NCI-H1105 treated with DMSO at 0.1 percent for 48 hours (cell line): Measurements from ENCODE around the gene PROC.

ENCODE experiments used
- DNase-seq: peaks from one replicate; lab custom pipeline; 2025; lab: John Stamatoyannopoulos, UW

Gene PROC

GRCh38 chr2:127456960-127457359 is 38.7 kb downstream of the PROC start:
- no peak for DNase-seq

- DNase-seq, result no peak
These were observed 44.2 kb downstream of the PROC start for GRCh38 chr2:127462461-127462860.

GRCh38 chr2:127463155-127463991 is 45.1 kb downstream of the PROC start:
- no peak for DNase-seq

DNA sequence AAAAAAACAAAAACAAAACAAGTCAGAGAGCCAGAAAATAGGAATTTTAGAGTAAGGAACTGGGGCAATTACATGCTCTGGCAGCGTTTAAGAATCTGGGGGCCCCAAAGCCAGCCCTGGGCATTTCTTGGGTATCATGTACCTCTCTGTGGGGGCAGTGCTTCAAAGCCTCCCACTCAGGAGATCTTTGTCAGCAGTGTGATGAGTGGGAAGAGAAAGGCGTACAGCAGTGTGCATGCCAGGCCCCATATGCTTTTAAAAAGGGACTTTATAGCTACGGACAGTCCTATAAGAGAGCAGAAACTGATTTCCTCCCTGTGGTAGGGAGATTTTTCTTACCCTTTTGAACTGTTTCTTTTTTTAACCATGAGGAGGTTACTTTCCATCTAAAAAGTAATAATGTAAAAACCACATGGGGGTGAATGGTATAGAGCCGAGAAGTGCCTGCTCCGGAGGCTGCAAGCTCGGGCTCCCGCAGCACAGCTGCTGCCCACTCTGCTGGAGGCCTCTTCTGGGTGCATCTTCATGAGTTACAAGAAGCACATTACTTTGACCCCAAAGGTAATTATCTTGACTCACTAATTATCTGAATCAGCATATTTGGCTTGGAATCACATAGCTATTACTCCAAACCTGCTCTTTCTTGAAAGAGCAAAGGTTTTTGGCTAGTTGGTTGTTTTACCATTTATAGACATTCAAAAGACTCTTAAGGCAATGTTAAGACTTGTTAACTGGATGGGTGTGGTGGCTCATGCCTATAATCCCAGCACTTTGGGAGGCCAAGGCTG is 46.4 kb downstream of the PROC start:
- DNase-seq, result no peak

DNA sequence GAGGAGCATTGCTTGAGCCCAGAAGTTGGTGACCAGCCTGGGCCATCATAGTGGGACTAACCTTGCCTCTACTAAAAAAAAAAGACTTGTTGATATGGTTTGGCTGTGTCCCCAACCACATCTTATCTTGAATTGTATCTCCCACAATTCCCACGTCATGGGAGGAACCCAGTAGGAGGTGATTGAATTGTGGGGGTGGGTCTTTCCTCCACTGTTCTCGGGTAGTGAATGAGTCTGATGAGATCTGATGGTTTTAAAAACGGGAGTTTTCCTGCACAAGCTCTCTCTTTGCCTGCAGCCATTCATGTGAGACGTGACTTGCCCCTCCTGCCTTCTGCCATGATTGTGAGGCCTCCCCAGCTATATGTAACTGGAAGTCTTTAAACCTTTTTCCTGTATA is 47.0 kb downstream of the PROC start:
- DNase-seq, result no peak

DNA sequence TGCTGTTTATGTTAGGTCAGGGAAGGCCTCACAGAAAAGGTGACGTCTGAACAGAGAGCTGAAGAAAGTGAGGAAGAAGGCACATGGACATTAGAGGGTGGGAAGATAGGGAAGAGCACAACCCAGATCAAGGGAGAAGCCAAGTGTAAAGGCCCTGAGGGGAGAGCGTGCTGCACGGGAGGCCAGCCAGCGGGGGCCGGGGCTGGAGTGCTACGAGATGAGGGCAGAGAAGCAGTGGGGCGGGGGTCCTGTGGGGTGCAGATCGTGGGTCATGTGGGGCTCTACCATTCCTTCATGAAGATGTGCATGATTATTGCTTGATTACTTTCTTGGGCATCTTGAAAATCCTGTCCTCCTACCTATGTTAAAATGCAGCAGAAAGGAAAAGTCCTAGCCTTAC is 50.8 kb downstream of the PROC start:
- no peak for DNase-seq

GRCh38 chr2:127469974-127470373 is 51.7 kb downstream of the PROC start:
- no peak for DNase-seq

DNA sequence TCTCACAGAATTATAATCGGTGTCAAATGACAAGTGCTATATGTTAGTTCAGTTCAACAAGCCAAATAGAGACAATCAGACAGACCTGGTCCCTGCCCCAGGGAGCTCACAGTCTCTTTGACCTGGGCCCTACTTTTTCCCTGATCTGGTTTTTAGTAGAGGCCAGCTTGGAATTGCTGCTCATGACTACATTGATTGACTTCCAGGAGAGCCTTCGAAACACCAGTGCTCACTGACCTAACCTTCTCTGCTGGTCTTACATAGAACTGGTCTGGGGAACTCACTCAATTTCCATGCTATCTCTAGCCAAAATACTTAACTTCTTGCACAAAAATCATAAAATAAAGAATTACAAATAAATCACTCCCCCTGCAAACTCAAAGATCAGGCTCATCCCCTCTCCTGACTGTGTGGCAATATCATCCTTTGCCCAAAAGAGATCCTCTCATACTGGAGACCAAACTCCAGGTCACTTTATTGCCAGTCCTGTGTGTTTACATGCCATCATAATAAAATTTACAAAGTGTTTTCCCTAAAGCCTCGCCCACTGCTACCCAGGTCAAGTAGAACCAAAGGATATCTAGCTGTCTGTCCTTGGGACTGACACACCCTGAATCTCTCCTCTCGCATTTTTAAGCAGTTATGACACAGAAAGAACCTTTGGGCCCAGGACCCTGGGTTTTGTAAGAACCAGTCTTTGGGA is 53.2 kb downstream of the PROC start:
- no peak for DNase-seq

GRCh38 chr2:127472268-127472667 is 54.0 kb downstream of the PROC start:
- no peak for DNase-seq

- DNase-seq, result no peak
These were observed 57.6 kb downstream of the PROC start for GRCh38 chr2:127475788-127476187.
